KG1 (cell line): ENCODE data around the gene SPEF2.
"Not testable (repeated sequence)": the region's sequence is repeated elsewhere in the genome, so short reads cannot be mapped to it uniquely, and the experiment has no call there.

ENCODE experiments used
- DNase-seq: peaks from one replicate; lab custom pipeline; 2025; lab: John Stamatoyannopoulos, UW

SPEF2 gene

DNA sequence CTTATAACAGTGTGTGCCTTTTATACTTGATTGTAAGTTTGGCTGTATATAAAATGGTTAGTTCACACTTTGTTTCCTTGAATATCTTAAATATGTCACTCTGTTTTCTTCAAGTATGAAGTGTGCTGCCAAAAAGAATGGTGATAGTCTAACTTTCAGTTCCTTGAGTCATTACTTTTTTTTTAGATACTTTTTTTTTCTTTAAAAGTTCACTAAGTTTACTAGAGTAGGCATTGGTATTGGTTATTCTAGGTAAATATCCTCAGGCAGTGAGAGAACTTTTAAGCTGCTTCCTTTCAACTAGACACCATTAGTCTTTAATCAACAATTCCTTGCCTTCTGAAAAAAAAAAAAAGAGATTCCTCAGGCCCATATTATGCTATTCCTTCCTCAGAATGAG, 41.9 kb downstream of the SPEF2 start:
- no peak for DNase-seq

DNA sequence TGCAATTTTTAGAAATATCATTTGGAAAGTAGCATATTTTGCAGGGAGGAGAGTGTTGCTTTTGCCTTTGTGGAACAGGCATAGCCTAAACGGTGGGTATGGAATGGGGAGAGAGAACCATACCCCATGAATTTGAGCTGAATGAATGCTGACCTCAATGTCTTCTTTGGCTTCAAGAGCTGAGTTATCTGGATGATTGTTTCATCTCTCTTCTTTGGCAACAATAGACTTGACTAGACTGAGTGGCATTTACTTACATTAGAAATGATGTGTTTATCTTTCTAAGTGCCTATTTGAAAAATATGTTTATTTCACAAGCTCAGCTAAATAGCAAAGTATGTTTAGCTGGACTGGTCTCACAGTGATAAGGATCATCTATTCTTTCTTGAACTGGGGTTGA, 42.8 kb downstream of the SPEF2 start:
- no peak for DNase-seq

DNA sequence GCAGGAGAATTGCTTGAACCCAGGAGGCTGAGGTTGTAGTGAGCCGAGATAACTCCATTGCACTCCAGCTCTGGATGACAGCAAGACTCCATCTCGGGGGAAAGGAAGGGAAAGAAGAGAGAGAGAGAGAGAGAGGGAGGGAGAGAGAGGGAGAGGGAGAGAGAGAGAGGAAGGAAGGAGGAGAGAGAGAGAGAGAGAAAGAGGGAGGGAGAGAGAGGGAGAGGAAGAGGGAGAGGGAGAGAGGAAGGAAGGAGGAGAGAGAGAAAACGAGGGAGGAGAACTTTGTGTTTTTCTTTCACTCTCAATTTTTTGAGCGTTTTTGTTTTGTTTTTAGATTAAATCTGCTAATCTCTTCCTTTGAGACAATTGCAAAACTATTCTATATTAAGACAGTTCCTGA, 46.9 kb downstream of the SPEF2 start:
- no peak for DNase-seq

DNA sequence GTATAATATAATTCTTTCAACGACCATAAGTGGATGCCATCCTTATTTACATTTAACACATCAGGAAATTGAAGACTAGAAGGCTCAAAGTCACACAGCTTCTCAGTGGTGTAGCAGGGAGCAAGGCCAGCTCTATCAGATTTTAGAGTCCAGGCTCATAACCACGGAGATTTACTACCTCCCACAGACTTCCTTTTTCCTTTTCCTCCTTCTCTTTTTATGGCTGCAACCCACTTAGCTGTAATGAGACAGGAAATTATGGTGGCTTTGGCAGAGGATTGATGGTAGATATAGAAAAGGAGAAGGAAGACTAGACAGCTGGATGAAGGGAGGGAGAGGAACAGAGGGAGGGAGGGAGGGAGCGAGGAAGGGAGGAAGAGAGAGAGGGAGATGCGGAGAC, 47.4 kb downstream of the SPEF2 start:
- peak; percentile 89 for DNase-seq

DNA sequence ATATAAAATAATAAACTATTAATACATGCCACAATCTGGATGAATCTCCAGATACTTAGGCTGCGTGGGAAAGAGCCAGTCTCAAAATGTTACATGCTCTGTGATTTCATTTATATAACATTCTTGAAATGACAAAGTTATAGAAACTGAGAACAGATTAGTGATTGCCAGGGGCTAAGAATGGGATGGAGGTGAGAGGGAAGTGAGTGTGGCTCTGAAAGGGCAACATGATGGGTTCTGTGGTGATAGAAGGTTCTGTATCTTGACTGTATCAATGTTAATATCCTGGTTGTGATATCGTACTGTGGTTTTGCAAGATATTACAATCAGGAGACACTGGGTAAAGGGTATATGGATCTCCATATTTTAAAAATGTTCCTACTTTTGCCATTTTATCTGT, 50.7 kb downstream of the SPEF2 start:
- DNase-seq, result no peak

DNA sequence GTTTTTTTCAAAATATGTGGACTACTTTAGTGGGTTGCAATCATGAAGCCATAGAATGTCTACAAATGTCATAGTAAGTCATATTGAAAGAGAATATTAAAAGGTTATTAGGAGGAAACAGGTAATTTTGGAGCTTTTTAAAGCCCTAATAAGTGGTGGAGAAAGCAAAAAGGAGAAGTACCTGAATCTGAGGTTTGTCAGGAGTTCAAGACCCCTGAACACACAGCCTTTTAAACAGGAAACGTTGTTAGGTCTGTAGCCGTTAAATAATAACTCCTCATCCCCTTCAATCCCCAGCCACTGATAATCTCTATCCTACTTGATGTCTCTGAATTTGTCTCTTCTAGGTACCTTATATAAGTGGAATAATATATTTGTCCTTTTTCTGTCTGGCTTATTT, 51.1 kb downstream of the SPEF2 start:
- no peak for DNase-seq

DNA sequence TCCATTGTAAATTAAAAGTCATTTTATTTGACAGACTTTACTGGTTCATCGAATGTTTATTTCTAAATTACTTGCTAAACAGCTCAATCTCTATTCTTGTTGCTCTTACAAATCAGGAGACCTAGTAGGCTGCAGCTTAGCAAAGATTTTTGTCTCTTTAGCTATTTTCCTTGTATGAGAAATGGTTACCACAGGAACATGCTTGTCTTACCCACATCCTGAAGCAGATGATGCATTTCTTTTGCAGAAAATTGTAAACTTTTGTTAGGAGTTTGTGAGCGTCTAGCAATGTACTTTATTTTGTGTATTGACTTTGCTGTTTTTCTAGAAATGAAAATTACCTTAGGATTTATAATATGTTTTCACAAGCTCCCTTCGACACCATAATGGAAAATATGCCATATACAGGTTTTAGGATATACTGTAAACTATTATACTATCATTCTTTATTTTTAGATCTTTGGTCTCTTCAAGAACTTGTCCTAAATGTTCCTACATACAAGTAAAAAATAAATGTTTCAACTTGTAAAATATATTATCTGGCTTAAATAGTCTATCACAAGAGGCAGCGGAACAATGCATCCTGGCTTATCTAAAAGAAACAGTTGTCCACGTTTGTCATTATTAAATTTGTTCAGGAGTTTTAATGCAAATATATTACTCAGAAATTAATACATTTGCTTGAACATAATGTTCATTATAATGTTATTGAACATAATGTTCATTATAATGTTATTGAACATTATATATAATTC, 54.1 kb downstream of the SPEF2 start:
- no peak for DNase-seq

DNA sequence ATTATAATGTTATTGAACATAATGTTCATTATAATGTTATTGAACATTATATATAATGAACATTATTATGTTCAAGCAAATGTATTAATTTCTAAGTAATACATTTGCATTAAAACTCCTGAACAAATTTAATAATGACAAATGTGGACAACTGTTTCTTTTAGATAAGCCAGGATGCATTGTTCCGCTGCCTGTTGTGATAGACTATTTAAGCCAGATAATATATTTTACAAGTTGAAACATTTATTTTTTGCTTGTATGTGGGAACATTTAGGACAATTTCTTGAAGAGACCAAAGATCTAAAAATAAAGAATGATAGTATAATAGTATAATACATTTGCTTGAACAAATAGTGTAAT, 54.6 kb downstream of the SPEF2 start:
- not testable (repeated sequence) for DNase-seq

DNA sequence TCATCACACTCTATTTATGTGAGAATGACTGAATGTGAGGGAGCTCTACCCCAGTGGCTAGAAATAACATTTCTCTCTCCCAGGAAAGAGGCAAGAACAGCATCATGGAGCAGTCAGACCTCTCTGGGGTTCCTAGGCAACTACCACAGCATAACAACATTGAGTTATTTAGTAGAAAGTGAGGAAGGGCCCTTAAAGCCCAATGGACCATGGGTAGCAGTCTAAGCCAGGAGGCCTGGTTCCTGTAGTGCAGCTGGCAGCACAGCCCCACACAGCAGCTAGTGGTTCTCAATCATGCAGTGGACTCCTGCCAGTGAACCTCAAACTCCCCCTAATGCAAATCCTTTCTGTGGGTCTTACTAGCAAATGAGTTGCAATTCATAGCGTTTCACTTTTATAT, 55.3 kb downstream of the SPEF2 start:
- DNase-seq, result no peak

DNA sequence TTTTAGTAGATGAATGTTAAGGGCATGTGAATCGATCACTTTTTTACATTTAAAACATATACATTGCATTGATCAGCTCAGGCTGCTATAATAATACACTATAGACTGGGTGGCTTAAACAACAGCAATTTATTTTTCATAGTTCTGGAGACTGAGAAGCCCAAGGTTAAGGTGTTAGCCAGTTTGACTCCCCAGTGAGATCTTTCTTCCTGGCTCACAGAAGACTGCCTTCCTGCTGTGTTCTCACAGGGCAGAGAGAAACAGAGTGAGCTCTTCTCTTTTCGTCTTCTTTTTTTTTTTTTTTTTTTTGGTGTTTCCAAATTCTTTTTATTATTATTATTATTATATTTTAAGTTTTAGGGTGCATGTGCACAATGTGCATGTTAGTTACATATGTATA, 56.4 kb downstream of the SPEF2 start:
- DNase-seq, result no peak

DNA sequence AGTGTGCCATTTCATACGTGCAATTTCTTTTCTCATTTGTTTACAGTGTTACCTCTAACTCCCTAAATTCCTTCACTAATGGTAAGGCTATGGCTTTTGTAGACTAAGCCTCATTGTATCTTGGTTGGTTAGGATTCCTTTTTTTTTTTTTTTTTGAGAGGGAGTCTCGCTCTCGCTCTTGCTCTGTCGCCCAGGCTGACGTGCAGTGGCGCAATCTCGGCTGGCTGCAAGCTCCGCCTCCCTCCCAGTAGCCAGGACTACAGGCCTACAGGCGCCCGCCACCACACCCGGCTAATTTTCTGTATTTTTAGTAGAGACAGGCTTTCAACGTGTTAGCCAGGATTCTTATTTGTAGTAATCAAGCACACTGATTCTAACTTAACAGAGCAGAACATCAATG, 57.7 kb downstream of the SPEF2 start:
- DNase-seq, result no peak

DNA sequence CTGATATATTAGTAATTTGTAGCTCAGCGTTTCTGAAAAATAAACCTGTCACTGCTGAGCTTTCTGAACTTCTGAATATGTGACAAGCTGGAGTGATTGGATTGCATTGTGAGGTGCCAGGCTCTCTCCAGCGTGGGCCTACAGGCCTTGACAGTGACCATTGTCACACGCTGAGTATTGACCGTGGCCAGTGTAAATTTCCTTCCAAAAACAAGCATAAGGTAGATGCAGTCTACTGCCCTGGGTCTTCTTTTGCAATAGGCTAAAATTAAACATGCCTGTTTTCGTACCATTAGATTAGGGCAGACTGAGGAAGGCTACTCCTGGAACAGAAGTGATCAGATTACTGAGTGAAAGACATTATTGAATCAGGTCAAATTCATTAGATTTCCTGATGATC, 60.2 kb downstream of the SPEF2 start:
- DNase-seq, result no peak

DNA sequence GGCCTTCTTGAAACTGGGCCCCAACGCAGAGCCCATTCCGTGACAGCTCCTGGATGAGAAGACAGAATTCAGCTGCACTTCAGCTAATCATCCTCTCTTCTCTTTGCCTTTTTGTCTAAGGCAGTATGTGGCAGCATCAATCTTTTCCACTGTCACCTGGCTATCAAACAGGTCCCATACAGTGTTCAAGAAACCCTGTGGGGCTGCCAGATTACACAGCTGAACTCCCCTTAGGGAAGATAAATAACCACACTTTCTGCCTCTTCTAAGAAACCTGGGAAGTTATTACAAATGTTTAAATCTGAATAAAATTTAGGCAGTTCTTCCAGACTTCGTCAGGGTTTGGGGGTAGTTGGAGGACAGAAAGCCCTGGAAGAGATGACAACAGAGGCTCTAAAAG, 61.0 kb downstream of the SPEF2 start:
- no peak for DNase-seq

DNA sequence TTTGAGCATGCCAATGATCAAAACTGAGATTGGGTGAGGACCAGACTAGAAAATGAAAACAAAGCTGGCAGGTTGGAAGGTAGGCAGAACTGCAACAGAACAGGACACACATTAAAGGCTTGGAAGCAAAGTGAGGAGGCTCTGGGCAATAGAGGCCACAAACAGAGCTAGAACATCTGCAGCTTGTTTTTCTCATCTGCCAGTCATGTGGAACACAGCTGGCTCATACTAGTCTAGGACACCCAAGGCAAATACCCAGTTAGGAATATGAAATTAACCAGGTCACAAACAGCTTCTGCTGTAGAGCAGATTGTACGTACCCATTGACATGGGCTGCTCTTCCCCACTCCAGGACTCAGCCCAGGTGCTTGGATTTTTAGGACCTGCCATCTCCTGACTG, 61.7 kb downstream of the SPEF2 start:
- no peak for DNase-seq

DNA sequence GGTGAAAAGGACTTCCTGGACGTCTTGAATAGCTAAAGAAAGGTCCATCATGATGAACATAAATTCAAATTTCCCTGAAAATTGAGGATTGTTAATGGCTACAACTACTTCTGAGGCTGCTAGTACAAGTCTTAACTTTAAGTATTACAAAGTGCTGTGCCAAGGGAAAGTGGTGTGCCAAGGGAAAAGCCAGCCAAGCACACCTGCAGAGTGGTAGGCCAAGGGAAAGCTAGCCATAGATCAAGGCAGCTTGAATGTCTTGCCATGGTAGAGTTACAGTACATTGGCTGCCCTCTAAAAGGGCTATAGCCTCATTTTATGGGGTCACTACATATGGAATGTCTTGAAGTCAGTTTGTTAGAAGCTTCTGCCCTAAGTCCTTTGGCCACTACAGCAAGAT, 64.2 kb downstream of the SPEF2 start:
- DNase-seq, result no peak

DNA sequence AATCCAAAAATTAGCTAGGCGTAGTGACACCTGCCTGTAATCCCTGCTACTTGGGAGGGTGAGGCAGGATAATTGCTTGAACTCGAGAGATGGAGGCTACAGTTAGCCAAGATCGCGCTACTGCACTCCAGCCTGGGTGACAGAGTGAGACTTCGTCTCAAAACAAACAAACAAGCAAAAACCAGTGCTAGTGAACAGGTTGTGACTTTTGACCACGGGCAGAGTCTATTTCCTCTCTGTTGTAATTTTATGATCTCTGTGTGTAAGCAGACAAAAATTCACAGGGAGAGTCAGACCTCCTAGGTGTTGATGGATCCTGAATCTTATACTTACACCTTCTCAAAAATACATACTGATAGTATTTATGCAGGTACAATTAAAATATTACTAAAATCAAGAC, 65.8 kb downstream of the SPEF2 start:
- DNase-seq, result no peak

DNA sequence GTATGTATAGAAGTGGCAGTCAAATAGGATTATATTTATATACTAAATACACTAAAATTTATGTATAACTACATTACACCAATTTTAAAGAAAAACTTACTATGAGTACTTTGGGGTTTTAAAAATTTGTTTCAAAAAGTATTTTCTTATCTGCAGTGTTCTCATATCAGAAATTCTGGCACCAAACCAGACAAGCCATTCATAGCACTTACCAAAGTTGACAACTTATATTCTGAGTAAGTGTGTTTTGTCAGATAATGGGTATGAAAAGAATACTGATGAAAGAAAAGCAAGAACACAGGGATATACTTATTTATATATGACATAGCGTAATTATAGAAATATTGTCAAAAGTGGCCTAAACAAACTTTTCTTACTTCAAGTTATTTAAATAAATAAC, 67.5 kb downstream of the SPEF2 start:
- no peak for DNase-seq

DNA sequence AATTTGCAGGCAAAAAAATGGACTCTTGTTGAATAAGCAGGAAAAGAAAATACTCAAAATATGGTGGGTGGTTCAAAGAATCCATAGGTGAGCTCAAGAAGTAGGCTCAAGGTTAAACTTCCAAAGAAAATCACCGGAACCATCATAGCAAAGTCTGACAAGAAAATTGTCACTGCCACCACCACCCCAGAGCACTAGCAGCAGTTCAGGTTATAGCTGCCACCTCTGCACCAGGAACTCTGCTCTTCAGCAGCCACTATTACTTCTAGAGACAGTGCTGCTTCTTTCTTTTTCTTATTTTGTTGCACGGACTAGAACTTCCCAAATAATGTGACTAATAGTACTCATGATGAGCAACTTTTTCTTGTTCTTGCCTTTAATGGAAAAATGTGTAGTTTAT, 70.3 kb downstream of the SPEF2 start:
- DNase-seq, result no peak

DNA sequence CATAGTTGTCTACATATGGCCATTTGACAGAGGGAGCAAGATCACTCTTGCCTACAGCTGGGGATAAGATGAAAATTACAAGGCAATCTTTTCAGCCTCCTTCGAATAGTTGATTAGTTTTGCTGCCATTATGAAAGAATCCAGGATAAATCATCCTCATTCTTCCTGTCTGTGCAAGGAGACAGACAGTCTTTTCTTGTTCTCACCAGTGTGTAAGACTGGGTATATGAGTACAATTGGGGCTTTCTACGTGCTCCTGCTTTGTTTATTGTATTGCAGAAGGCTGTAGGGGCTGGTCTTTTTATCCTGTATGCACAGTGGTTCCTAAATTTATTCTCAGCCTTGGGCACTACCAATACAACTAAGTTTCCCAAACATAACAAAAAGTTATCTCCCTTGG, 76.8 kb downstream of the SPEF2 start:
- no peak for DNase-seq

DNA sequence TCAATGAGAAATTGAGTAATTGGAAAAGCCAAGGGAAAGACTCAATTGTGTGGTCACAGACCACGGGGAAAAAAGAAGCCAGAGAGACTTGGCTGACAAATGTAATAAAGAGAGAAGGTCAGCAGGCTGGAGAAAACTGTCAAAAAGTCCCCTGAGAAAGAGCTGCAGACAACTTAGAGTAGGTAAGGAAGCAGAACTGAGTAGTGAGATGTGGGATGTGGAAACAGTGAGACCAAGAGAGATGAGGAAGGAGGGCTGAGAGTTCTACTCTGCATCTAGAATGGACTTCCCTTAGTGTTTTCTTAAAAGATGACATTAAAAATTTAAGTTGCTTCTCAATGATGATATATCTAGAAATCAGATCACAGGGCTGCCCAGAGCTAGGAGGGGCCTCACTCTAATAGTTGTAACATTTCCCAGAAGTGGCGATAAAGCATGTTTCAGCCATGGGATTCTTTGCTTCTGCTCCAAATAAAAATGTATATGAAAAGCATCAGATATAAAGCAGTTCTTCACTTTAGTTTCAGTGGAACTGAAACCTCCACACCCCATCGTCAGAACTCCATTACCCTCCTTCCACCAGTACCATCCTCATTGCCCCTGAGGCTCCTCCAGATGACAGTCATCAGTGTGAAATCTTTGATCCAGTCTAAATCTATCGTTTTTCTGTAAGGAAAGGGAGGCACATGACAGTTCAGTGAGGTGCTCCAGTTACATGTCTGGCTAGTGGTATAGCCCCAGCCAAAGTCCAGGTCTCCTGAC, 80.6 kb downstream of the SPEF2 start:
- no peak for DNase-seq

DNA sequence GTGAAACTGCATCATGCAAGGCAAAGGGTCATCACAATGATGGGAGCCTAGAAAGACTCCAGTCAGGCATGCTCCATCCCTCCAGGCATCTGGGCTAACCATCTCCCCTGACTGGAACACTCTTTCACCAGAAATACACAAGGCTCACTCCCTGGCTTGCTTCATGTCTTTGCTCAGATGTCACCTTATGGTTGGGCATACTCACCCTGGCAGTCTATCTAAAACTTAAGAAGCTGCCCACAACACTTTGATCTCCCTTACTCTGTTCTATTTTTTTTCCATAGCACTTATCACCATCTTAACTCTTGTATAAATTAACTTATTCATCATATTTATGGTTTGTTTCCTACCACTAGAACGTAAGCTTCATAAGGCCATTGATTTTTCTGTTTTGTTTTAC, 90.0 kb downstream of the SPEF2 start:
- DNase-seq, result no peak

DNA sequence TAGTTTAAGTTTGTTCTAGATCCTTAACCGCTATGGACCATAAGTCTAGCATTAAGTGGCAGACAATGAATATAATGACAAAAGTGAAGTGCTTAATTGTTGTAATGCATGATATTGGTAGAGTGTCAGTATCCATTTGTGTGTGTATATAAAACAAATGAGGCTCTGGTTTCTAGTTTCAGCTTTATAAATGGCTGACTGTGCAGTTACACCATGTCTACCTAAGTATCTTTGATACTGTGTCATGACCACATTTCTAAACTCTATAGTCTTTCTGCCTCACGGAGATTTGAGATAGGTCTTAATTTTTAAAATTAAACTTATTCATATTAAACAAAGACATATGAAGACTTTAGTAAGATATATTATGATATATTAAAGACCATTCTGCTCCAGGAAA, 92.0 kb downstream of the SPEF2 start:
- no peak for DNase-seq

DNA sequence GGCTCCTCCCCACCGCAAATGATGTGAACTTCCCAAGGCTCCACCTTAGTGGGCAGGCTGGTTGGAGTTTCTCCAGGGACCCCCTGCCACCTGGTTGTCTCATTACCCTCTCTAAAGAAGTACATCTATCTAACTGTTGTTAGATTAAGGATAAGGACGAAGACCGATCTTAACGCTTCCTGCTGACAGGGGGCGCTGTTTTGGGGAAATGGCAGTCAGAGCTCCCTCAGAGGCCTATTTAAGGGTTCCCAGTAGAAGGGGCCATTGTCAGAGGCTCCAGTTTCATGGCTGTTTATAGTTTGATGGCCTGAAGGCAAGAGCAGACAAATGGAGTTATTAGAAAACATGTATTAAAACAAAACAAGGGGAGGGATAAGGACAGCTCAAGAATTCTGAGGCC, 100.1 kb downstream of the SPEF2 start:
- DNase-seq, result no peak

DNA sequence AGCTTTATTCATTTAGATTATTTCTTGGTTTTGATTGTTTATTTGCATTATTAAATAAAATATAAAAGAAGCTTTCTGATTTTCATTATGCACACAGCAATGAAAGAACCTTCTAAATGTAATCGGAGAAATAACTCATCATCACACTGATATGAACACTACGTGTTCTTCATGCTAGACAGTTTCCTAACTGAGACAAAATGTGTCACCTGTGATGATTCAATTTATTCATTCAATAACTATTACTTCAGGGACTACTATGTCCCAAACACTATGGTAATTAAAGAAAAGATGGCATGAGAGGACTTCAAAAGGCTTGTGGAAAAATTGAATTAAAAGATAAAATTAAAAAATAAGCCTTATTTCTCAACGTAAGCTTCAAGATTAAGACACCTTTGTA, 118.1 kb downstream of the SPEF2 start:
- no peak for DNase-seq
